Stimulated activated CD4-positive, alpha-beta T cell treated with anti-CD3 and anti-CD28 coated beads, Interleukin-2, amount 100 ng/mL, for 48 hours (primary cell): Measurements from ENCODE around the gene AJM1.
"Not testable (repeated sequence)": the region's sequence is repeated elsewhere in the genome, so short reads cannot be mapped to it uniquely, and the experiment has no call there.

Experiments
- DNase-seq, 2 donors: peaks; one replicate each; pipeline ENCODE4 v3.0.0-alpha.2; 2020

The AJM1 gene

GRCh38 chr9:136842380-136842948 is at the start of gene AJM1:
AJM1 (plus strand) TSS chr9:136842478; CDS start chr9:136844415, 1,937 bp downstream.
- peak; percentile 75 to 80 for DNase-seq

- no peak for DNase-seq
Measured at GRCh38 chr9:136793086-136793946, 49.0 kb upstream of the AJM1 start.

- DNase-seq: no peak
Measured at GRCh38 chr9:136794281-136794999, 47.8 kb upstream of the AJM1 start.

GRCh38 chr9:136795000-136795348 is 47.3 kb upstream of the AJM1 start:
- DNase-seq: no peak

- DNase-seq: no peak
Measured at GRCh38 chr9:136796238-136796774, 46.0 kb upstream of the AJM1 start, which contains the start of gene CCDC183. CCDC183 (plus strand) TSS chr9:136796338; CDS start chr9:136796398, 60 bp downstream.

GRCh38 chr9:136796775-136797347 is 45.4 kb upstream of the AJM1 start:
- DNase-seq: not testable (repeated sequence)

GRCh38 chr9:136798708-136799078 is 43.6 kb upstream of the AJM1 start:
- DNase-seq: no peak

- no peak for DNase-seq
Measured at GRCh38 chr9:136799079-136799853, 43.0 kb upstream of the AJM1 start.

- DNase-seq: peak; percentile 80 to 92
Measured at GRCh38 chr9:136799854-136800657, 42.2 kb upstream of the AJM1 start.

GRCh38 chr9:136802321-136802720 is 40.0 kb upstream of the AJM1 start:
- no peak for DNase-seq

- DNase-seq: not testable (repeated sequence)
Measured at GRCh38 chr9:136803009-136803550, 39.2 kb upstream of the AJM1 start.

GRCh38 chr9:136803551-136804508 is 38.4 kb upstream of the AJM1 start:
- no peak for DNase-seq

- no peak for DNase-seq
Measured at GRCh38 chr9:136804509-136805206, 37.6 kb upstream of the AJM1 start.

- DNase-seq: no peak
Measured at GRCh38 chr9:136805207-136805740, 37.0 kb upstream of the AJM1 start.

- DNase-seq: no peak
Measured at GRCh38 chr9:136806067-136806466, 36.2 kb upstream of the AJM1 start.

GRCh38 chr9:136806631-136807201 is 35.6 kb upstream of the AJM1 start:
- DNase-seq: no peak

GRCh38 chr9:136807281-136808074 is 34.8 kb upstream of the AJM1 start, which contains the start of gene RABL6:
RABL6 (plus strand) TSS chr9:136807948; CDS start chr9:136808197, 249 bp downstream.
- peak; percentile 74 to 81 for DNase-seq
